Esophagus (tissue), 2 donors: Measurements from ENCODE around the gene TCEAL9. TPM values are rescaled to one million over a fixed set of nuclear protein-coding genes. Genes with fewer than 3 reads are reported as not detected.

Experiments used
- H3K27ac ChIP-seq, 2 donors: one replicate each; pipeline ENCODE4 v1.5.1; 2013; ENCODE audit warnings: low read depth in 2 of 2, mild to moderate bottlenecking in 2 of 2, inconsistent platforms in 1 of 2, low read length in 1 of 2, moderate library complexity in 1 of 2
- H3K27me3 ChIP-seq, 2 donors: one replicate each; pipeline ENCODE4 v1.6.1; 2013; ENCODE audit warnings: low read length in 2 of 2, control low read depth in 1 of 2, mild to moderate bottlenecking in 1 of 2; ENCODE audit not compliant: insufficient read depth in 2 of 2, control insufficient read depth in 1 of 2
- H3K36me3 ChIP-seq, 2 donors: one replicate each; pipeline ENCODE4 v1.6.1; 2013; ENCODE audit warnings: low read length in 1 of 2; ENCODE audit not compliant: control insufficient read depth in 2 of 2, insufficient read depth in 2 of 2
- H3K4me1 ChIP-seq, 2 donors: one replicate each; pipeline ENCODE4 v1.6.1; 2013; ENCODE audit warnings: low read length in 1 of 2; ENCODE audit not compliant: control insufficient read depth in 2 of 2, insufficient read depth in 2 of 2
- H3K4me3 ChIP-seq, 2 donors: one replicate each; pipeline ENCODE4 v1.5.1; 2013; ENCODE audit warnings: low read length in 2 of 2, mild to moderate bottlenecking in 2 of 2, low read depth in 1 of 2, moderate library complexity in 1 of 2
- H3K9me3 ChIP-seq, 2 donors: one replicate each; pipeline ENCODE4 v1.6.1; 2013; ENCODE audit warnings: mild to moderate bottlenecking in 2 of 2, low read depth in 1 of 2, low read length in 1 of 2, moderate library complexity in 1 of 2; ENCODE audit not compliant: control insufficient read depth in 2 of 2, insufficient read depth in 1 of 2
- WGBS, 2 donors: extraction: QIAGEN DNeasy Blood & Tissue Kit; methylation state at CpG; one replicate each; pipeline ENCODE4 v1.1.7; 2013; 5-methylcytosine and 5-hydroxymethylcytosine counted together
- polyA plus RNA-seq, 2 donors: library from polyadenylated mRNA; stranded (reverse); fragments of 200-250 nt; gene quantifications; one replicate each; pipeline ENCODE4 v1.2.3, GENCODE V29; 2013
- donor health status: healthy with polysubstance abuse.
- donor health status: Bipolar disorder and iron deficiency.

TCEAL9 gene
- polyA plus RNA-seq, 2 donors: 39.4 to 48.0 TPM

GRCh38 chrX:103407776-103408175, 51.5 kb downstream of the TCEAL9 start:
- Histone ChIP-seq H3K4me3 (no peak overlapping the region), H3K27ac (no peak overlapping the region), H3K27me3 (peaks cover 0 to 3% of the 10 kb centered on the region in 2 donors), H3K9me3 (no peaks in the 10 kb centered on the region), H3K4me1 (no peaks in the 10 kb centered on the region), H3K36me3 (no peaks in the 10 kb centered on the region)
- 86 to 100% methylated on average over 2 of the region's 2 CpGs for WGBS, 2 donors

Other genes with a start within 250 kb of the TCEAL9 start
- gene BEX4, start 141.4 kb upstream of the TCEAL9 start, polyA plus RNA-seq: 10 to 100 TPM; 41.4 to 56.0 TPM
- gene TCEAL8, start 101.4 kb upstream of the TCEAL9 start, polyA plus RNA-seq: 10 to 100 TPM; 32.9 to 33.2 TPM
- under 1 TPM; 0.05 to 0.14 TPM for gene TCEAL5, start 79.8 kb upstream of the TCEAL9 start, polyA plus RNA-seq
- gene BEX2, start 45.5 kb upstream of the TCEAL9 start, polyA plus RNA-seq: 10 to 100 TPM in 1 of 2 donors, 1 to 10 TPM in 1; 5.0 to 12.2 TPM
- 1 to 10 TPM in 1 of 2 donors, under 1 TPM in 1; 0.88 to 1.1 TPM for gene TCEAL7, start 26.3 kb upstream of the TCEAL9 start, polyA plus RNA-seq
- 10 to 100 TPM; 28.2 to 60.1 TPM for gene BEX3, start 20.0 kb downstream of the TCEAL9 start, polyA plus RNA-seq
- gene RAB40A, start 163.0 kb downstream of the TCEAL9 start, polyA plus RNA-seq: 1 to 10 TPM in 1 of 2 donors, under 1 TPM in 1; 0.94 to 1.2 TPM
- 100 to 1,000 TPM in 1 of 2 donors, 10 to 100 TPM in 1; 94.8 to 124 TPM for gene TCEAL4, start 229.0 kb downstream of the TCEAL9 start, polyA plus RNA-seq